Measurements from ENCODE around the gene KIAA1755.

DNA sequence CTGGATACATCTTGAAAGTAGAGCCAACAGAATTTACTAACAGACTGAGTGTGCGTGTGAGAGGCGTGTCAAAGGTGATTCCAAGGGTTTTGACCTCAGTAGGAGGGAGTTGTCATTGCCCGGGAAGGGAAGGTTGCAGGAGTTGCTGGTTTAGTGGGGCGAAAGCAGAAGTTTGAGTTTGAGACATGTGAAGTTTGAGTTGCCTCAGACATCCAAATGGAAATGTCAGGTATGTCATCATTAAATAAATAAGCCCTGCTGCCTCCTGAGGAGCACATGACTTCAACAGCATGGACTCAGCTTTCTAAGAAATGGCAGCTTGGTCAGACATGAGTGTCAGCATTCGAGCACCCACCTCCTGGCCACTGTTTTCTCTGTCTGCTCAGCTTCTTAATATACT lies 68.9 kb downstream of the KIAA1755 start:
- TF ChIP-seq, protein P1, sequence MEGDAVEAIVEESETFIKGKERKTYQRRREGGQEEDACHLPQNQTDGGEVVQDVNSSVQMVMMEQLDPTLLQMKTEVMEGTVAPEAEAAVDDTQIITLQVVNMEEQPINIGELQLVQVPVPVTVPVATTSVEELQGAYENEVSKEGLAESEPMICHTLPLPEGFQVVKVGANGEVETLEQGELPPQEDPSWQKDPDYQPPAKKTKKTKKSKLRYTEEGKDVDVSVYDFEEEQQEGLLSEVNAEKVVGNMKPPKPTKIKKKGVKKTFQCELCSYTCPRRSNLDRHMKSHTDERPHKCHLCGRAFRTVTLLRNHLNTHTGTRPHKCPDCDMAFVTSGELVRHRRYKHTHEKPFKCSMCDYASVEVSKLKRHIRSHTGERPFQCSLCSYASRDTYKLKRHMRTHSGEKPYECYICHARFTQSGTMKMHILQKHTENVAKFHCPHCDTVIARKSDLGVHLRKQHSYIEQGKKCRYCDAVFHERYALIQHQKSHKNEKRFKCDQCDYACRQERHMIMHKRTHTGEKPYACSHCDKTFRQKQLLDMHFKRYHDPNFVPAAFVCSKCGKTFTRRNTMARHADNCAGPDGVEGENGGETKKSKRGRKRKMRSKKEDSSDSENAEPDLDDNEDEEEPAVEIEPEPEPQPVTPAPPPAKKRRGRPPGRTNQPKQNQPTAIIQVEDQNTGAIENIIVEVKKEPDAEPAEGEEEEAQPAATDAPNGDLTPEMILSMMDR (IDR thresholded peaks at IDR 0.05) = no peak
- no peak for TF ChIP-seq POLR2AphosphoS5 (IDR thresholded peaks at IDR 0.05)
- TF ChIP-seq POLR2A (IDR thresholded peaks at IDR 0.05) = no peak
- TF ChIP-seq EP300 (IDR thresholded peaks at IDR 0.05) = no peak
